NCI-H2227 (cell line): ENCODE data around the gene KCNQ2.
"Not testable (repeated sequence)": the region's sequence is repeated elsewhere in the genome, so short reads cannot be mapped to it uniquely, and the experiment has no call there.

ENCODE experiments used
- DNase-seq: peaks from one replicate; lab custom pipeline; 2025; ENCODE audit not compliant: unreplicated experiment; lab: John Stamatoyannopoulos, UW

The KCNQ2 gene

GRCh38 chr20:63394069-63394919, 78.2 kb downstream of the KCNQ2 start:
- DNase-seq: no peak

- no peak for DNase-seq
These were observed 78.9 kb downstream of the KCNQ2 start for GRCh38 chr20:63393566-63393965.

GRCh38 chr20:63392465-63393365, 79.7 kb downstream of the KCNQ2 start:
- DNase-seq: no peak

GRCh38 chr20:63387917-63388316, 84.5 kb downstream of the KCNQ2 start:
- no peak for DNase-seq

GRCh38 chr20:63387393-63387792, 85.1 kb downstream of the KCNQ2 start:
- no peak for DNase-seq

- no peak for DNase-seq
These were observed 86.0 kb downstream of the KCNQ2 start for GRCh38 chr20:63386491-63386890.

- DNase-seq: no peak
These were observed 86.6 kb downstream of the KCNQ2 start for GRCh38 chr20:63385819-63386218.

- DNase-seq: no peak
These were observed 88.1 kb downstream of the KCNQ2 start for GRCh38 chr20:63384336-63384735.

GRCh38 chr20:63383556-63383955, 88.9 kb downstream of the KCNQ2 start:
- no peak for DNase-seq

- DNase-seq: no peak
These were observed 89.7 kb downstream of the KCNQ2 start for GRCh38 chr20:63382551-63383300.

- DNase-seq: peak; percentile 48
These were observed 90.5 kb downstream of the KCNQ2 start for GRCh38 chr20:63381781-63382431.

GRCh38 chr20:63380346-63380870, 92.0 kb downstream of the KCNQ2 start:
- DNase-seq: no peak

GRCh38 chr20:63379872-63380271, 92.6 kb downstream of the KCNQ2 start:
- not testable (repeated sequence) for DNase-seq

GRCh38 chr20:63379296-63379695, 93.2 kb downstream of the KCNQ2 start:
- no peak for DNase-seq

GRCh38 chr20:63378626-63379025, 93.8 kb downstream of the KCNQ2 start:
- no peak for DNase-seq

GRCh38 chr20:63377951-63378381, 94.5 kb downstream of the KCNQ2 start:
- DNase-seq: peak; percentile 50

- DNase-seq: peak; percentile 77
These were observed 95.1 kb downstream of the KCNQ2 start for GRCh38 chr20:63377256-63377941.

- DNase-seq: no peak
These were observed 95.9 kb downstream of the KCNQ2 start for GRCh38 chr20:63376283-63377250.

- DNase-seq: no peak
These were observed 97.0 kb downstream of the KCNQ2 start for GRCh38 chr20:63375438-63375837.
